ENCODE results near the gene EI24. TPM values are rescaled to one million over a fixed set of nuclear protein-coding genes. Genes with fewer than 3 reads are reported as not detected.

EI24 gene
- total and polyA plus RNA-seq, 9 of the 15 experiments (the other 6 are each of a cell fraction or from before 2014, with no cell fraction given): 50.4 to 260 (median 168) TPM

GRCh38 chr11:125625225-125625629 is 56.0 kb downstream of the EI24 start (continued):
- TF ChIP-seq BCLAF1 (IDR thresholded peaks at IDR 0.05; ENCODE audit: borderline replicate concordance in 1 of 2, control insufficient read depth in 1 of 2, low read depth in 2 of 2, low read length in 1 of 2) (peak in 1 of 2 experiments; percentile 48; a peak in 2 of 4 replicates), HDAC1 (IDR thresholded peaks at IDR 0.05) (no peak), RREB1 (CRISPR knock-in tag; IDR thresholded peaks at IDR 0.05) (0 out of 2 replicates have a peak, but pooled peaks have one; percentile 7), ZNF639 (CRISPR knock-in tag; conservative IDR thresholded peaks at IDR 0.05 in 1 of 2, IDR thresholded peaks at IDR 0.05 in 1 of 2) (peak in 1 of 2 experiments; percentile 59; a peak in 1 of 4 replicates), ZNF197 (CRISPR knock-in tag; IDR thresholded peaks at IDR 0.05; ENCODE audit: low read depth) (peak; percentile 73; the same call in 1 of the 2 replicates), HNRNPLL (IDR thresholded peaks at IDR 0.05; ENCODE audit: low read depth, low read length, poor library complexity, severe bottlenecking) (peak; percentile 57), NUFIP1 (IDR thresholded peaks at IDR 0.05; ENCODE audit: partially characterized antibody) (peak; percentile 83), JUNB (CRISPR knock-in tag; conservative IDR thresholded peaks at IDR 0.05) (no peak), SMAD4 (CRISPR knock-in tag; conservative IDR thresholded peaks at IDR 0.05) (0 out of 2 replicates have a peak, but pooled peaks have one; percentile 20), SOX6 (IDR thresholded peaks at IDR 0.05) (no peak; the same call in 1 of the 2 replicates), E2F6 (IDR thresholded peaks at IDR 0.05; ENCODE audit: borderline replicate concordance in 1 of 2, extremely low read depth in 1 of 2, insufficient read depth in 1 of 2, insufficient read length in 1 of 2, low read depth in 1 of 2, low read length in 1 of 2, poor library complexity in 1 of 2, severe bottlenecking in 1 of 2) (peak; percentile 64 to 83), PCBP2 (IDR thresholded peaks at IDR 0.05; ENCODE audit: low read depth, low read length, poor library complexity, severe bottlenecking) (no peak), RAD21 (CRISPR knock-in tag; conservative IDR thresholded peaks at IDR 0.05 in 1 of 2, IDR thresholded peaks at IDR 0.05 in 1 of 2) (0 out of 4 replicates have a peak, but pooled peaks of 1 of the 2 experiments have one; percentile 9), SMARCE1 (IDR thresholded peaks at IDR 0.05) (0 out of 2 replicates have a peak, but pooled peaks have one; percentile 6)
